Esophagus squamous epithelium (tissue), 5 donors: ENCODE data around the gene NSMCE3. TPM values are rescaled to one million over a fixed set of nuclear protein-coding genes. Genes with fewer than 3 reads are reported as not detected.

ENCODE experiments used
- DNase-seq: peaks from one replicate; lab custom pipeline; 2025; lab: John Stamatoyannopoulos, UW
- H3K27ac ChIP-seq, 4 donors: fragments of 200-600 bp; sonication (generic); one replicate each; pipeline ENCODE4 v1.5.1; 2016 to 2019; ENCODE audit warnings: mild to moderate bottlenecking in 1 of 4
- H3K27me3 ChIP-seq, 4 donors: fragments of 200-600 bp; sonication (generic); 1 replicate in 3 of 4; 2 replicates in 1 of 4; pipeline versions ENCODE4 v1.5.1 to v1.6.0; 2017 to 2021; ENCODE audit warnings: antibody characterized with exemption in 1 of 4
- H3K36me3 ChIP-seq, 3 donors: fragments of 200-600 bp; sonication (generic); one replicate each; pipeline ENCODE4 v1.5.1; 2016 to 2019
- H3K4me1 ChIP-seq, 3 donors: fragments of 200-600 bp; sonication (generic); one replicate each; pipeline ENCODE4 v1.5.1; 2017 to 2019
- H3K4me3 ChIP-seq, 4 donors: fragments of 200-600 bp; sonication (generic); 1 replicate in 3 of 4; 2 replicates in 1 of 4; pipeline ENCODE4 v1.5.1; 2016 to 2019; ENCODE audit warnings: mild to moderate bottlenecking in 2 of 4, moderate library complexity in 1 of 4
- H3K9me3 ChIP-seq, 3 donors: fragments of 200-600 bp; sonication (generic); one replicate each; pipeline ENCODE4 v1.5.1; 2016 to 2019
- CTCF ChIP-seq, 6 experiments: fragments of 450-650 bp in 4 of 6; fragments of 200-600 bp in 2 of 6; sonication (generic) in 2 of 6; IDR thresholded peaks; one replicate each; pipeline ENCODE4 v1.5.1; 2016 to 2019; ENCODE audit warnings: antibody characterized with exemption in 6 of 6, mild to moderate bottlenecking in 4 of 6, moderate library complexity in 4 of 6
- POLR2A ChIP-seq, 4 donors: fragments of 450-650 bp; IDR thresholded peaks; one replicate each; pipeline ENCODE4 v1.6.1; 2017; ENCODE audit warnings: antibody characterized with exemption in 4 of 4, mild to moderate bottlenecking in 4 of 4, moderate library complexity in 3 of 4
- WGBS, 2 donors: methylation state at CpG; one replicate each; pipeline ENCODE4 v1.1.5; 2018; 5-methylcytosine and 5-hydroxymethylcytosine counted together
- intact Hi-C: fragments of 100-400 bp; cut with DNase I; formaldehyde crosslinking; loops from one replicate; pipeline ENCODE4 v1.15.0; 2022
- total RNA-seq, 4 donors: library from RNA; depleted of rRNA; stranded (reverse); fragments of >200 nt; gene quantifications; one replicate each; pipeline ENCODE4 v1.1.0, GENCODE V29; 2016
- donor health status: DM: yes; HTN: yes; CAD: no.

The NSMCE3 gene
- total RNA-seq, 4 donors from 2014 or later, result 4.0 to 9.6 (median 5.5) TPM

- 94% methylated on average over 5 of the region's 5 CpGs for WGBS, 2 donors
- no peak overlapping the region for H3K27ac ChIP-seq
- DNase-seq, result no peak
- peaks cover 0 to 31% (median 22%) of the 10 kb centered on the region in 3 donors for H3K4me1 ChIP-seq
- no peaks in the 10 kb centered on the region for H3K36me3 ChIP-seq
- intact Hi-C loops, result no loop called here
- H3K27me3 ChIP-seq, result no peaks in the 10 kb centered on the region
- H3K9me3 ChIP-seq, result no peaks in the 10 kb centered on the region
- H3K4me3 ChIP-seq, result no peak overlapping the region
- no peak for TF ChIP-seq POLR2A (IDR thresholded peaks at IDR 0.05)
- TF ChIP-seq CTCF (IDR thresholded peaks at IDR 0.05), result no peak
Observed at GRCh38 chr15:29272219-29272618, 2.6 kb upstream of the NSMCE3 start.

- peaks cover 0 to 43% (median 23%) of the 10 kb centered on the region in 3 donors for H3K4me1 ChIP-seq
- H3K27me3 ChIP-seq, result no peaks in the 10 kb centered on the region
- intact Hi-C loops, result no loop called here
- no peaks in the 10 kb centered on the region for H3K36me3 ChIP-seq
- no peaks in the 10 kb centered on the region for H3K9me3 ChIP-seq
- TF ChIP-seq CTCF (IDR thresholded peaks at IDR 0.05) (no peak), POLR2A (IDR thresholded peaks at IDR 0.05) (no peak)
- no peak overlapping the region for H3K4me3 ChIP-seq
- DNase-seq, result no peak
- H3K27ac ChIP-seq, result peak overlapping the region in 2 of 4 donors; percentile 92 to 95
Observed at GRCh38 chr15:29270976-29271375, 1.4 kb upstream of the NSMCE3 start.

- 2 to 3% methylated on average over 8 of the region's 8 CpGs for WGBS, 2 donors
- intact Hi-C loops, result no loop called here
- H3K4me1 ChIP-seq, result peaks cover 0 to 46% (median 23%) of the 10 kb centered on the region in 3 donors
- H3K9me3 ChIP-seq, result no peaks in the 10 kb centered on the region
- TF ChIP-seq POLR2A (IDR thresholded peaks at IDR 0.05) (no peak), CTCF (IDR thresholded peaks at IDR 0.05) (no peak)
- H3K4me3 ChIP-seq, result peak overlapping the region; percentile 78 to 98 (median 86)
- no peaks in the 10 kb centered on the region for H3K27me3 ChIP-seq
- no peak for DNase-seq
- no peaks in the 10 kb centered on the region for H3K36me3 ChIP-seq
- H3K27ac ChIP-seq, result peak overlapping the region; percentile 86 to 95 (median 90)
Observed at GRCh38 chr15:29270169-29270955, 740 bp upstream of the NSMCE3 start.

- intact Hi-C loops, result no loop called here
- Histone ChIP-seq H3K27ac (peak overlapping the region; percentile 86 to 95 (median 90)), H3K9me3 (no peaks in the 10 kb centered on the region), H3K4me1 (peaks cover 0 to 46% (median 23%) of the 10 kb centered on the region in 3 donors), H3K4me3 (peak overlapping the region; percentile 78 to 98 (median 86)), H3K27me3 (no peaks in the 10 kb centered on the region), H3K36me3 (no peaks in the 10 kb centered on the region)
- WGBS, 2 donors, result 7 to 20% methylated on average over 5 to 18 of the region's 35 CpGs
- TF ChIP-seq POLR2A (IDR thresholded peaks at IDR 0.05), result no peak
- TF ChIP-seq CTCF (IDR thresholded peaks at IDR 0.05), result no peak
- DNase-seq, result no peak
Observed at GRCh38 chr15:29268706-29269484, 727 bp downstream of the NSMCE3 start.
